Measurements from ENCODE around the gene CAD.

CAD gene

DNA sequence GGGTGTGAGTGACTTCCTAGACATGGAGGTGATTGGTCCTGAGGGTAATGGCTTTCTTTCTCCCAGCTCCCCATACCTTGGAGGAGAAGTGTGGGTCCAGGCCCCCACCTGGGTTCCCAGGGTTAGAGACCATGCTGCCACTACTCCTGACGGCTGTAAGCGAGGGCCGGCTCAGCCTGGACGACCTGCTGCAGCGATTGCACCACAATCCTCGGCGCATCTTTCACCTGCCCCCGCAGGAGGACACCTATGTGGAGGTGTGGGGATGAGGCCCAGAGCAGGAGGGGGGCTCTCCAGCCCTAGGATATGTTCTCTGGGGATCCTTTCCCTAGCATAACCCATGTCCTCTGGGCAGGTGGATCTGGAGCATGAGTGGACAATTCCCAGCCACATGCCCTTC lies 21.8 kb downstream of the CAD start:
- Histone ChIP-seq H3K4me1 (ENCODE audit: control insufficient read depth, low read length) (no peaks in the 10 kb centered on the region), H3K36me3 (ENCODE audit: control insufficient read depth, low read length) (peaks cover 91% of the 10 kb centered on the region)
- no peak for TF ChIP-seq EZH2phosphoT487 (IDR thresholded peaks at IDR 0.05; ENCODE audit: borderline replicate concordance, low read length)
- TF ChIP-seq, protein P1, sequence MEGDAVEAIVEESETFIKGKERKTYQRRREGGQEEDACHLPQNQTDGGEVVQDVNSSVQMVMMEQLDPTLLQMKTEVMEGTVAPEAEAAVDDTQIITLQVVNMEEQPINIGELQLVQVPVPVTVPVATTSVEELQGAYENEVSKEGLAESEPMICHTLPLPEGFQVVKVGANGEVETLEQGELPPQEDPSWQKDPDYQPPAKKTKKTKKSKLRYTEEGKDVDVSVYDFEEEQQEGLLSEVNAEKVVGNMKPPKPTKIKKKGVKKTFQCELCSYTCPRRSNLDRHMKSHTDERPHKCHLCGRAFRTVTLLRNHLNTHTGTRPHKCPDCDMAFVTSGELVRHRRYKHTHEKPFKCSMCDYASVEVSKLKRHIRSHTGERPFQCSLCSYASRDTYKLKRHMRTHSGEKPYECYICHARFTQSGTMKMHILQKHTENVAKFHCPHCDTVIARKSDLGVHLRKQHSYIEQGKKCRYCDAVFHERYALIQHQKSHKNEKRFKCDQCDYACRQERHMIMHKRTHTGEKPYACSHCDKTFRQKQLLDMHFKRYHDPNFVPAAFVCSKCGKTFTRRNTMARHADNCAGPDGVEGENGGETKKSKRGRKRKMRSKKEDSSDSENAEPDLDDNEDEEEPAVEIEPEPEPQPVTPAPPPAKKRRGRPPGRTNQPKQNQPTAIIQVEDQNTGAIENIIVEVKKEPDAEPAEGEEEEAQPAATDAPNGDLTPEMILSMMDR (IDR thresholded peaks at IDR 0.05; ENCODE audit: low read depth, low read length, poor library complexity, severe bottlenecking): no peak

DNA sequence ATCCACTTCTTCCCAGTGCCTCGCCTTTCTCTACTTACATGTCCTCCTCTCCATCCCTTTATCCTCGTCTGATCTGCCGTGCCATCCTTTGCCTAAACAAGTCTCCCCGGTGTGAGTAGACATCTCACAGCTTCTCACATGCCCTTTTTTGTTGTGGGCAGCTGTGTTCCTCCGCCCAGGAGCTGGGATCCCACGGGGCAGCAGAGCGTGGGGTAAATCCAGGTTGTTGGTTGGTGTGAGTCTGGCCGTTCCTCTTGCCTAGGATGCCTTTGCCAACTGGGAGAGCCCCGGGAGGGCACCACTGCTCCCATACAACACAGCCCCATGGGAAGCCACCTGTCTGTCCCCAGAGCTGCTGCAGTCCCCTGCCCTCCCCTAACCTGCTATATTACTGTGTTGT lies 23.2 kb downstream of the CAD start:
- H4K20me1 ChIP-seq (ENCODE audit: control insufficient read depth, insufficient read depth, low read depth, low read length): no peaks in the 10 kb centered on the region
- H3K27me3 ChIP-seq (ENCODE audit: control insufficient read depth, low read length): no peaks in the 10 kb centered on the region
- no peaks in the 10 kb centered on the region for H3K9me2 ChIP-seq (replicated peaks; ENCODE audit: control insufficient read depth, low read length)
- no peak overlapping the region for H3K4me2 ChIP-seq (ENCODE audit: low read length)
- H3K4me1 ChIP-seq (ENCODE audit: control insufficient read depth, low read length): no peaks in the 10 kb centered on the region
- H3K79me2 ChIP-seq (ENCODE audit: control insufficient read depth, low read length): no peaks in the 10 kb centered on the region
- no peak overlapping the region for H3K27ac ChIP-seq (ENCODE audit: low read depth, low read length)
- TF ChIP-seq, protein P1 (IDR thresholded peaks at IDR 0.05; ENCODE audit: low read depth, low read length, poor library complexity, severe bottlenecking): no peak
- TF ChIP-seq EZH2phosphoT487 (IDR thresholded peaks at IDR 0.05; ENCODE audit: borderline replicate concordance, low read length): no peak
- peaks cover 3% of the 10 kb centered on the region; the same call in 1 of the 2 replicates for H3F3A ChIP-seq (ENCODE audit: control insufficient read depth, insufficient read depth)
- H3K4me3 ChIP-seq (ENCODE audit: low read length): no peak overlapping the region
- no peaks in the 10 kb centered on the region for H3K9me3 ChIP-seq (ENCODE audit: control insufficient read depth, insufficient read depth, low read length)
- H3K36me3 ChIP-seq (ENCODE audit: control insufficient read depth, low read length): peaks cover 83% of the 10 kb centered on the region

More for the DNA sequence above, 21.8 kb downstream of the CAD start:
- H3K27ac ChIP-seq (ENCODE audit: low read depth, low read length): no peak overlapping the region
- no peaks in the 10 kb centered on the region for H3K9me2 ChIP-seq (replicated peaks; ENCODE audit: control insufficient read depth, low read length)
- no peaks in the 10 kb centered on the region for H3K27me3 ChIP-seq (ENCODE audit: control insufficient read depth, low read length)
- no peaks in the 10 kb centered on the region for H3F3A ChIP-seq (ENCODE audit: control insufficient read depth, insufficient read depth)
- H4K20me1 ChIP-seq (ENCODE audit: control insufficient read depth, insufficient read depth, low read depth, low read length): no peaks in the 10 kb centered on the region
- H3K79me2 ChIP-seq (ENCODE audit: control insufficient read depth, low read length): no peaks in the 10 kb centered on the region
- no peak overlapping the region for H3K4me2 ChIP-seq (ENCODE audit: low read length)
- no peak overlapping the region for H3K4me3 ChIP-seq (ENCODE audit: low read length)
- no peaks in the 10 kb centered on the region for H3K9me3 ChIP-seq (ENCODE audit: control insufficient read depth, insufficient read depth, low read length)

DNA sequence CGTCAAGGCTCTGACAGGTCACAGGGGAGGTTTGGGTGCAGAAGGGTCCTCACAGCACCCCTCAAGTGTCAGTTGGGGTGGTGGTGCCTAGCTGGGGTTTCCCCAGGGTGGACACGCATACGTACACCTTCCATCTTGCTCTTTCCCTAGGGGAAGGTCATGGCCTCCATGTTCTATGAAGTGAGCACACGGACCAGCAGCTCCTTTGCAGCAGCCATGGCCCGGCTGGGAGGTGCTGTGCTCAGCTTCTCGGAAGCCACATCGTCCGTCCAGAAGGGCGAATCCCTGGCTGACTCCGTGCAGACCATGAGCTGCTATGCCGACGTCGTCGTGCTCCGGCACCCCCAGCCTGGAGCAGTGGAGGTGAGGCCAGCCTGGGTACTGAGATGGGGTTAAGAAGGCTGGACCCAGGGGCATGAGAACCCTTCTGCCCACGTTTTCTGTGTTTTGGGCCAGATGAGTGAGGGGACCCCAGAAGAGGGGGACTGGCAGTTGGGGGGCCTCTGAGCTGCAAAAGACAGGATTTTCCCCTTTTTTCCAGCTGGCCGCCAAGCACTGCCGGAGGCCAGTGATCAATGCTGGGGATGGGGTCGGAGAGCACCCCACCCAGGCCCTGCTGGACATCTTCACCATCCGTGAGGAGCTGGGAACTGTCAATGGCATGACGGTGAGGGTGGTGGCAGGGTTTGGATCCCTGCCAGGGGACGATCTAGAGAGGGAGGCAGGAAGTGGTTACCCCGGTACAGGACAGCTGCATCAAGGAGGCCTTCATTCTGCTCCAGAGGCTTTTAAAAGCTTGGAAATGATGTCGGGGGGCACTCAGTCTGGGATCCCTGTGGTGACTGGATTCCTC lies 24.8 kb downstream of the CAD start:
- no peak for TF ChIP-seq EZH2phosphoT487 (IDR thresholded peaks at IDR 0.05; ENCODE audit: borderline replicate concordance, low read length)
- TF ChIP-seq, protein P1 (IDR thresholded peaks at IDR 0.05; ENCODE audit: low read depth, low read length, poor library complexity, severe bottlenecking): no peak

More for the DNA sequence above, 24.8 kb downstream of the CAD start:
- Histone ChIP-seq H3K4me3 (ENCODE audit: low read length) (no peak overlapping the region), H4K20me1 (ENCODE audit: control insufficient read depth, insufficient read depth, low read depth, low read length) (no peaks in the 10 kb centered on the region), H3K27me3 (ENCODE audit: control insufficient read depth, low read length) (no peaks in the 10 kb centered on the region), H3F3A (ENCODE audit: control insufficient read depth, insufficient read depth) (peaks cover 3% of the 10 kb centered on the region; the same call in 1 of the 2 replicates), H3K36me3 (ENCODE audit: control insufficient read depth, low read length) (peaks cover 70% of the 10 kb centered on the region), H3K27ac (ENCODE audit: low read depth, low read length) (no peak overlapping the region), H3K9me3 (ENCODE audit: control insufficient read depth, insufficient read depth, low read length) (no peaks in the 10 kb centered on the region), H3K4me1 (ENCODE audit: control insufficient read depth, low read length) (no peaks in the 10 kb centered on the region), H3K4me2 (ENCODE audit: low read length) (no peak overlapping the region), H3K79me2 (ENCODE audit: control insufficient read depth, low read length) (no peaks in the 10 kb centered on the region), H3K9me2 (replicated peaks; ENCODE audit: control insufficient read depth, low read length) (no peaks in the 10 kb centered on the region)
